Liver (tissue), 3 donors: ENCODE measurements around the gene KIF9.

Source experiments
- CTCF ChIP-seq: fragments of 150-350 bp; IDR thresholded peaks from 2 replicates; pipeline ENCODE4 v1.5.1; 2017; ENCODE audit warnings: improper control_type of control experiment, low read depth, low read length; ENCODE audit not compliant: missing input control
- GABPA ChIP-seq, 2 donors: IDR thresholded peaks in 1 of 2; conservative IDR thresholded peaks in 1 of 2; 2 replicates each; pipeline ENCODE4 v1.6.1; 2016; ENCODE audit warnings: antibody characterized with exemption in 2 of 2, mild to moderate bottlenecking in 1 of 2, moderate library complexity in 1 of 2
- HNF4G ChIP-seq: IDR thresholded peaks from 2 replicates; pipeline ENCODE4 v1.6.1; 2016; ENCODE audit warnings: antibody characterized with exemption
- JUND ChIP-seq, 2 donors: IDR thresholded peaks; 2 replicates each; pipeline ENCODE4 v1.6.1; 2016; ENCODE audit warnings: antibody characterized with exemption in 2 of 2
- MAX ChIP-seq: IDR thresholded peaks from 2 replicates; pipeline ENCODE4 v1.6.1; 2016; ENCODE audit warnings: antibody characterized with exemption
- RAD21 ChIP-seq, 2 donors: IDR thresholded peaks; 2 replicates each; pipeline ENCODE4 v1.6.1; 2016; ENCODE audit warnings: antibody characterized with exemption in 2 of 2, mild to moderate bottlenecking in 2 of 2
- REST ChIP-seq: IDR thresholded peaks from 2 replicates; pipeline ENCODE4 v1.6.1; 2016; ENCODE audit warnings: antibody characterized with exemption, mild to moderate bottlenecking
- YY1 ChIP-seq: IDR thresholded peaks from 2 replicates; pipeline ENCODE4 v1.6.1; 2016; ENCODE audit warnings: antibody characterized with exemption, mild to moderate bottlenecking
- donor health status: healthy.
- donor health status: healthy.

GRCh38 chr3:47247131-47248064, 35.2 kb downstream of the KIF9 start:
- TF ChIP-seq MAX: no peak
- no peak for TF ChIP-seq CTCF
- no peak for TF ChIP-seq GABPA (IDR thresholded peaks at IDR 0.05 in 1 of 2, conservative IDR thresholded peaks at IDR 0.05 in 1 of 2)
- TF ChIP-seq YY1: no peak
- TF ChIP-seq JUND (IDR thresholded peaks at IDR 0.05): no peak
- TF ChIP-seq RAD21 (IDR thresholded peaks at IDR 0.05): no peak
- no peak for TF ChIP-seq REST
- TF ChIP-seq HNF4G: no peak
